HG03439 (cell line): ENCODE measurements around the gene KAT6B.
"Not testable (repeated sequence)": the region's sequence is repeated elsewhere in the genome, so short reads cannot be mapped to it uniquely, and the experiment has no call there.

Experiments
- ATAC-seq: cut with Tn5 transposase; IDR thresholded peaks from one replicate; pipeline ENCODE4 v1.9.1; 2021; ENCODE audit warnings: mild to moderate bottlenecking, moderate library complexity; ENCODE audit not compliant: unreplicated experiment

Gene KAT6B

DNA sequence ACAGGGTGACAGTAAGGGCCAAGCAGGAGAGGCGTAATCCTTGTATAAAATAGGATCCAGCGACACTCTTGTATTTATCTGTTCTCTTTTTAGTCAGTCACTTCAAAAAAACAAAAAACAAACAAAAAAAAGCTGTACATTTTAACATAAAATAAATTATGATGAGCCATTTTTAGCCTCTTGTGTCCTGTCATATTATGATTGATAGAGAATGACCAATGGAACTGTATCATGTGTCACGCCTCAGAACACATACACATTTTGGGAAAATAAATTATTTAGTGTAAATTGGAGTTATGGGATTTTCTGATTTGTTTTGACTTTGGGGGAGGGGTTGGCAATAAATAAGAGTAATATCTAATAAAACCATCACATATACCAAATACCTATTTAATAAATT is 205.7 kb downstream of the KAT6B start:
- no peak for ATAC-seq

DNA sequence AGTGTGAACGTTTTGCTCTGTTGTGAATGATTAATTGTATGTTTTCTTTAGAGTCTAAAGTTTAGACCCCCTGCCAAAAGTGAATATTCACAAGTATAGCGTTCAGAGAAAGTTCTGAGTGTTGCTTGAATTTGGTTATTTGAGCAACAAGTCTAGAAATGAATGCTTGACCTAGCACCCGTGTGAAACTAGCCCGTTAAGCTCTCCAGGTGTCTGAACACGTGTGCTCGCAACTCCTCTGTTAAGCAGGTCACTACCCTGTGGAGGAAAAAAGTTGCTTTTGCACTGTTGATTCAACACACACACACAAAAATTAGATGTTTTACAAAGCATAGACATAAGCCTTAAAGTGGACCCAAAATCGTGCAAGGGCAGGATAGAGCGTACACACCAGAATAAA is 206.4 kb downstream of the KAT6B start:
- no peak for ATAC-seq

DNA sequence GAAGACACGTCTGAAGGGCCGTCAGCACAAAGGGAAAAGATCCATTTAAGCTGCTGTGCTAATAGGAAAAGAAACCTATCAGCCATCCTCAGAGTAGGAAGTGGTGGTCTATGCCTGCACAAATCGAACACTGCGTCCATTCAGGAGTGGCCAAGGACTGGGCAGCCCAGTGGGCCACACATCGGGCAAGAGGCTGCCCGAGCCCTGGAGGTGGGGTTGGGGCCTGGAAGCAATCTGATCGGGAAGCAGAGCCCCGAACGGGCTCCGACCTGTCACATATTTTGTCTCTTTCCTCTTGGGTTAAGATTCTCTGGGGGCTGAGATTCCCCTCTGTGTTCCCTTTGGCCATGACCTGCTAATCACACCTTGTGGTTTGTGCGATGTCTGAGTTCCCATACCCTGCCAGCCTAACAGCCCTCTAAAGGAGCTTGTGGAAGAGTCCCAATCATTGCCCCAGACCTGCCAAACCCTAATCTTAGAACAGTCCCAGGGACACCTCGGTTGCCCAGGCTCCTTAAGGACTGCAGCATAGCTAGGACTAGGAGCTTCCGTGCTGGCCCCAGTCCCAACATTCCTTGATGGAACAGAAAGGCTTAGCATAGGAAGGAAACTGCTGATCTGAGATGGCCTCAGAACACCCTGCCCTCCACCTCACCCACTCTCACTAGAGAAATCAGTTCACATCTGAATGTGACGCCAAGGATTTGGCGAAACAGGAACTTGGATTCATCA is 207.2 kb downstream of the KAT6B start:
- no peak for ATAC-seq

DNA sequence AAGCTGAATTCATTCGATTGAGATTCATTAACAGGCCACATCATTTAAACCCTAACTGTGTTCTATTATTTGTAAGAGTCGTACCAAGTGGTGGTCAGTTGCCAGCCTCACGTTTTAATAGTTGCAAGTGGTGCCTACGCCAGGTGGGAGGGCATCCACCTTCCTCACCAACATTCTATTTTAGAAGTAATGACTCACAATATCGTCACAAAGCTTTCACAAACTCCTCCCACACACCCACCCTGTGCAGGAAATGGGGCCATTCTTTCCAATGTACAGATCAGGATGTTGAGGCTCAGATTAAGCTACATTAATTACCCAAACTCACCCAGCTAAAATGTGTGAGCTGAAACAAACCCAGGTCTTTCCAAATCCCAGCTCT is 207.7 kb downstream of the KAT6B start:
- no peak for ATAC-seq

DNA sequence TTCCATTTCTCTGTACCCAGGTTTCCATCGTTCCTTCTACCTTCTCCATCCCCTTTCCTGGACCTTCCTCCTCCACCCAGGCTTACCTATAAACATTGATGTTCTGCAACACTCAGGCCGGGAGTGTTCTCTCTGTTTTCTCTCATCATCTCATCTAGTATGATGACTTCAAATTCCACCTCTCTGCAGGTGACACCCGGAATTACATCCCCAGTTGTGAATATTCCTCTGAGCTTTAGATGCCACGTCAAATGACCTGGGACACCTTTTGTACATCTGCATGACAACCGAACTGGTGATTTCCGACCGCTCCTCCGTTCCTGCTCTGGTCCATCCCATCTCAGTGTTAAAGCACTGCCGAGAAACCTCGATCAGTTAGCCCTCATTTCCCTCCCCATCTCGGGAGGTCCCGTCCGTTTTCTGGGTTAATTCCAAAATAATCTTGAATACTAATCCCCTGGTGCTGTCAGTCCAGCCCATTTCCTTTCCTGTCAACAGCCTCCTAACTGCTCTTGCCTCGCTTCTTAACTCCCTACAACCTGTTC is 208.4 kb downstream of the KAT6B start:
- no peak for ATAC-seq

DNA sequence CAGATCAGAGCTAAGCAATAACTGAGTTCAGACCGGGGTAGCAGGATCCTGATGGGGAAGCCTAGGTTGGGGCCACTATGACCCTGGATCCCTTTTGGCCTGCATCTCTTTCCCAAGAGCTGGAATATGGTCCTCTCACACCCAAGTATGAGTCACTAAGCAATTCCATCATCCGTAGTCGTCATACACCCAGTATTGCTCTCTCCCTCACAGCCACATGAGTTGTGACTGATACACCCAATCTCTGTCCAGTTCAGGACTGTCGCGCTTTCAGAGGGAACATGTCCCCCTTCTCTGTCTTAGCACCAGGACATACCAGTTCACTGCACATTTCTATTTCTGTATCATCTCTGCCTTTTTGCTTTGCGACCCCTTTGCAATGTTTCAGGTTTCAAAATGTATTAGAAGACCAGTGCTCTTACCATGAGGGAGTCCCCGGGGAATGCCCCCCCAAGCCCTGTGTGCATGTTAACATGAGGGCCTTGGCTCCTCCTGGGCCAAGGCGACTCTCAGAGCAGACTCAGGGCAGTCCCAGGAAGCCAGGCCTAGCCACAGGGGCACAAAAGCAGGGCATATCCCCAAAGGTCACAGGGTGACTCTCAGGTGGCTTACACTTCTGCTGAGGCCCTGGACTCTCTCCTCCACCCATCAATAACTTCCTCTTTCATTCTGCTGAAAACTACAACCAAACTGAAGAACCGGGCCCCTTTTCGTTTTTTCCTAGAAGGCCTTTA is 209.7 kb downstream of the KAT6B start:
- no peak for ATAC-seq

DNA sequence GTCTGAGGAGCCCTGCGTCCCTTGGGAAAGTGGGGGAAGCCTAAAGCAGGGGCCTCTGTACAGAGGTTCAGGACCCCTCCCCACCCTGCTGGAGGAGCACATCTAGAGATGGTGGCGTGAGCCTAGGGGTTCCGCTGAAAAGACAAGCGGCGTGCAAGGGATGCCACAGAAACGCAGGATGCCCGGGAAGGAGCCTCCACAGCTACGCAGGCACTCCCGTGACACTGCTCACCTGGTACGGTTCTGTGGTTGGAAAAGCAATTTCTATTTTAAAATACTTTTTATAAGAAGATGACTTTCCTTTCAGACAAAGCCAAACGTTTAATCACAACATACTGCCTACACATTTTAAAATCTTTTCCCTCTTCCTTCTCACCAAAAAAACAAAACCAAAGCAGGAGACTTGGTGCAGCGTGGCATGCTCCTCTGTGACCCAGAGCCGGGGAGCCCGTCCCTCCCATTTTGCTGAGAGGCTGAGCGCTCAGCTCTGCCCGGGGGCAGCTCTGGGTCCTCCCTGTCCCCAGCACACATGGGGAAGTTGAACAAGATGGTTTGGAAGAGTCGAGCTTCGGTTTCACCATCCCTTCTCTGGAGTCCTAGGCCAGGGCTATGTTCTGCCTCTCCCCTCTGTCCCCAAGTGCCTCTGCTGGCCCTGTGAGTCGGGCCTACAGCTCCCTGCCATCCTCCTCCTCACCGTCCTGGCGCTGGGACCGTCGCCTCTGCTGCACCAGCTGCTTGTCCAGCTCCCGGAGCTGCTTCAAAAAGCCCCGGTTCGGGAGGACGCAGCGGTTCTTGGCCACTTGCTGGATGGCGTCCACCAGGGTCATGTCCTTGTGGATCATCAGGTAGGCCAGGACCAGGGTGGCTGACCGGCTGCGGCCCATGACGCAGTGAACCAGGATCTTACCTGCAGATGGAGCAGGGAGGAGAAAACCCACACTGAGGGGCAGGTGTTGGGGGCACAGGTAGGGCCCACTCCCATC is 211.1 kb downstream of the KAT6B start:
- ATAC-seq, result no peak

DNA sequence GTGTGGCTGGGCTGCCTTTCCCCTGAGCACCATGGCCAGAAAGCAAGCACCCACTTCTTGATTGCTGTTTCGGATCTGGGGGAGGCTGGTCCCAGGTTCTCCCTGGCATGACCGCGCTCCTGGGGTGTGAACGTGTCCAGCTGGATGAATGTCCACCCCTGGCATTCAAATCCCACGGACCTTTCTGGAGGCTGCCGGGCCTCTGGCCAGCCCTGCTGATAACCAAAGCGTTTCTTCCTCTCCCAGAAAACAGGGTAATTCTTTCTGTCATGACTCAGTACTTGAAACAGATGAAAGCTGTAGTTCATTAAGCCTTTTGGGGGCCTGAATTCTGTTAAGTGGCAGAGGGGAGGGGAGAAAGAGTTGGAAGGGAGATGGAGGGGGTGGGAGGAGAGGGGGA is 211.9 kb downstream of the KAT6B start:
- ATAC-seq, result no peak

DNA sequence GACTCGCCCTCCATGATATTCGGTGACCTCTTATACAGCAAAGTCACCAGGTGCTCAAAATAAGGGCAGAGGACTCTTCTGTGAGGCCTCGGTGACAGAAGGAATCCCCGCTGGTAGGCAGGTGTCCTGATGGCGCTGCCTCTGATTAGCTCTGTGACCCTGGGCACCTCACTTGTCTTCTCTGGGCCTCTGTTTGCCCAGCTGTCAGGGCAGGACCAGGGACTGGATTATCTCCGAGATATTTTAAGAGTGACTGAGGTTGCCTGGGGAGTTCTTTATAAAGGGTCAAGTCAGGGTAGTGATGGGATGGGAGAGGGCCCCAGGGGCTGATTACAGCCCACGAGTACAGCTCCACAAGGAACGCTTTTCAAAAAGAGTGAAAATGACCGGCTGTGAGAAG is 214.2 kb downstream of the KAT6B start:
- no peak for ATAC-seq

DNA sequence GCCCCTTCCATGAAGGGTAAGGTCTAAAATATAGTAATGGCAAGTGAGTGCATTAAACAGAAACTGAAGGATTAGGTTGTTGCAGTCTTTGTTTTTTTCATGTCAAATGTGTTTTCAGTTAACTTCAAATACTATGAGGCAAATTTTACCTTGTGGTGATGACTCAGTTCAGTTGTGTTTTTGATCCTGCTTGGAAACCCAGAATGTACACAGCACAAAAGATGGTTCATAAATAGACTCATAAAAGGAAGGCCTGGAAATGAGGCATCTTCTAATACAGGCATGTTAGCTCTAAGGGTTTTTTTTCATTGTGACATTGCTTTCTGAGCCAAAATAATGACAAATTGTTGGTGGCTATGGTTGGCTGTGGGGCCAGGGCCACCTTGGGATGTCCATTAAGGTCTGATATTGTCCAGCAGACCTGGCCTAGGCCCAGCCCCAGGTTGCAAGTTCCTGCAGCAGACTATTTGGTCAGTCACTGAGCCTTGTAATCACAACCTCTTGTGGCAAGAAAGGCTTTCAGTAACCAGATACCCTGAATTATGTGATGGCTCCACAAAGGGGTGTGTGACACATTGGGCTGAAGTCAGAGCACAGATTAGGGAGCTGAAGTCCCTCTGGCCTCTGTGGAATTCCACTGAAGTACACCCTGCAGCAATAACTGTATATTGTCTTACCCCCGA is 216.0 kb downstream of the KAT6B start:
- ATAC-seq, result no peak

DNA sequence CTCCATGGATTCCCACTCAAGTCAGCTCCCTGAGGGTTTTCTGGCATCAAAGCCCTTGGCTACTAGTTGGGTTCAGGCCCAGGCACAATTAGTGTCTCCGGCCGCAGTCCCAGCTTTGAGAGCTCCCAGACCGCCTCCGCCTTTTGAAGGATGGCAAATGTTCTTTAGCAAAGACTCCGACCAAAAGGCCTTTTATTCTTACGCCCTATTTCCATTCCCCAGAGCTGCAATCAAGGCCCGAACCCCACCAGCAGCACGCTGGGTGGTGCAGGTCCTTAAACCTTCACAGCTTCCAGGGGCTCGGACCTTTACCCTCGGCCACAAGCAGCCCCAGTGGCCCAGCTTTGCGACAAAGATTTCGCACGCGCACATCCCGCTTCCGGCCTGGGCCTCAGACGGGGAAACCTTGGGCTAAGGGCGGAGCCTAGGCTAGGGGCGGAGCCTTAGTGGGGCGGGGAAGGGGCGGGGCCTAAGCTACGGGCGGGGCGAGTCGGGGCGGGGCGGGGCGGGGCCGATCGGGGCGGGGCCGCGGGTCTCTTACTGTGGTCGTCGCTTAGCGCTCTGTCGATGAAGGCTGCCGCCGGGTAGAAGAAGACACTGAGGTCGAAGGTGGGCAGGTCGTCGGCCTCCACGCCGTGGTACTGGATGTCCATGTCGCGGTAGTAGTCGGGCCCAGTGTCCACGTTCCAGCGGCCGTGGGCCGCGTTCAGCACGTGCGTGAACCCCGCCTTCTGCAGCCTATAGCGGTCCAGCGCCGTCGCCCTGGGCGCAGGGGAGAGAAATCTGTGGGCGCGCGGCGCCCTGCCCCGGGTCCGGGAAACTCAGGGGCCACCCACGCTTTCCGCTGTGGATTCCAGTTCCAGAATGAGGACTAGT is 217.1 kb downstream of the KAT6B start:
- no peak for ATAC-seq

DNA sequence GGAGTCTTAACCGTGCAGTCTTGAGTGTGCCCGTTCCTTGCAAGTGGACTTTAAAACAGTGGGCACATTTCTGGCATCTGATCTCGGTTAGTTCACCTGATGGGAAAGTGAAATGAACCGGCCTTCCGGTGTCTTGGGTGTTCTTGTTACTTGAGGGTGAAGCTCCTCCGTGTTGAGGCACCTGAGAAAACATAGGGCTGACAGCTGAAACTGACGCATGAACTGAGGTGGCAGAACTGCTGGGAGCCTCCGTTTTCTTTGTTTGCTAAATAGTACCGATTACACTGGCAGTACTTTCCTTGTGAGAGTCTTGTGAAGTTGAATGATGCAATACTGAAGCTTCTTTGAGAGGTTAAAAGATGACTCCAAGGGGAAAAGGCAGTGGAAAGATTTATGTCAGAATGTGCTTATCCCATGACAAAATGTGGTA is 222.3 kb downstream of the KAT6B start:
- no peak for ATAC-seq

DNA sequence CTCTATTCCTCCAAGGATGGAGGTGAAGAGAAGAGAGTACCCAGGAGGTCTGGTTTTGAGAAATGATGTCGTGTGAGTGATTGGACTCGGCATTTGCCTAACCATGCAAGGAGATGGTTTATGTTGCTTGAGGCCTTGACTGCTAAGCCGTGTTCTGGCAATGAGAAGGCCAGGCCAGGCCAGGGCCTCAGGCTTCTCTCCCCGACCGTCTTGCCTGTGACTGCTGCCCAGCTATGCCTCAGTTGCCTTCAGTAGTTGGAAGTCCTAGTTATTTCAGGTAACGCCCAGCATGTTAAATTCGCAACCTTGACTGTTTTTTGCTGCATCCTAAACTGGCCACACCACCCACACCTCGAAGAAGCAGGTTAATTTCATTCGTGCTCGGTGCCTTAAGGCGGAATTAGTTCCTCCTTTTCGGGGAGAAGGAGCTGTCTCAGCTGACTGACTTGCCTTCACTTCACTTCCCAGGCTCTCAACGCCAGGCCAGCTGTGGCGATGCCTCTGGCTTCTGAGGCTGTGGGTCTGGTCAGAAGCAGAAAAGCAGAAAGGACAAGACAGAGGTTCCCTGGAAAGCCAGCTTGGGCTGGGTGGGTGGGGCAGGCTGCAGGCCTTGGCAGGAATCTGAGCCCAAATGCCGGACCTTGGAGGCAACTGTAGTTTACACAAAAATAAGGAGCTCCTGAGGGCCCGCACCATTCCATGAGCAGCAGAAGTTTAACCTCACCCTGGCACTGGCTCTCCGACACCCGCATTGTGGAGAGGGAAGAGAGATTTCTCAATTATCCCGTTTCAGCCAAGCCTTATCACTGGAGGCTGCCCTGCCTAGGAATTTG is 223.1 kb downstream of the KAT6B start:
- ATAC-seq, result no peak

DNA sequence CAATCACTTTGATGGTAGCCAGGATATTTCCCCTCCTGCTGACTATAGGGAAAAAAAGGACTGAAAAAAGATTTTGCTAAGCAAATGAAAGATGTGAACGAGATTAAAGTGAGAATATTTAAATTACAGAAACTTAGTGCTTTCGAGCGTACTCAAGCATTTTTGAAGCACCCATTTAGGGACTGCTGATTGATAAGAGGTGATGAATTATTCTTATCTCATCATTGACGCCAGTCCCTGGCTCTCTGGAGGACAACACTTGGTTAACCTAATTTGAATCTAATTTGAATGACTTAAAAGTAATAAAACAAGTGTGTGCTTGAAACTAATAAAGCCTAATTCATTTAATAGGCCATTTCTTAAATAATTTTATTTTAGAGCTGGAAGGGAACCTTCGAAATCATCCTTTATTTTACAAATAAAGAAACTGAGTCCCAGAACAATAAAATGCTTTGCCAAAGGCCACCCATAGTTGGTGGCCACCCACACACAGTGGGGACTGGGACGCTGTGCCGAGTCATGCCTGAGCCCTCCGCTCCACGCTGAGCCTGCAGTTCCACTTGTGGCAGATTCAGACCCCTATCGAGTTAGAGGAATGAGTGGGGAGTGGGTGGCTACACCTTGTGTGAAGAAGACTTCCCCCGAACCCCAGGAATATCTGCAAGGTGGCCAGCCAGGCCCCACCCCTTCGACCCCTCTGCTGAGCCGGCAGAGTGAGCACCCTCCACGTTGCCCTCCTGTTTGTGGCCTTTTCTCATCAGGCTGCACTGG is 223.9 kb downstream of the KAT6B start:
- no peak for ATAC-seq

DNA sequence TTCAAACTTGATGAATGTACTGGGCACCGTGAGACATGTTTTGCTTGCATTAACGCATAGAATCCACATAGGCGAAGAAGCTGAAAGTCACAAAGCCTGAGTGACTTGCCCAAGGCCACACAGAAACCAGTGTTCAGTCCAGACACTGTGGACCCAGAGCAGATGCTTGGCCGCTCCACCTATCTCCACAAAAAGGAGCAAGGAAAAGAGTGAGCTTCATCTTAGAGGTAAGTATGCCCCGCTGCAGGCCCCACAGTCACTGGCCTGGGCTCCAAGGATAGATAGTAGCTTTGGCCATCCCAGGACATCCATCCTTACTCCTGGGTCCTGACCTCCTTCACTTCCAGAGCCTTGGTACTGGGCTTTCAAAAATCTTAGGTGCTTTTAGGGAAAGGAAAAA is 224.9 kb downstream of the KAT6B start:
- no peak for ATAC-seq

DNA sequence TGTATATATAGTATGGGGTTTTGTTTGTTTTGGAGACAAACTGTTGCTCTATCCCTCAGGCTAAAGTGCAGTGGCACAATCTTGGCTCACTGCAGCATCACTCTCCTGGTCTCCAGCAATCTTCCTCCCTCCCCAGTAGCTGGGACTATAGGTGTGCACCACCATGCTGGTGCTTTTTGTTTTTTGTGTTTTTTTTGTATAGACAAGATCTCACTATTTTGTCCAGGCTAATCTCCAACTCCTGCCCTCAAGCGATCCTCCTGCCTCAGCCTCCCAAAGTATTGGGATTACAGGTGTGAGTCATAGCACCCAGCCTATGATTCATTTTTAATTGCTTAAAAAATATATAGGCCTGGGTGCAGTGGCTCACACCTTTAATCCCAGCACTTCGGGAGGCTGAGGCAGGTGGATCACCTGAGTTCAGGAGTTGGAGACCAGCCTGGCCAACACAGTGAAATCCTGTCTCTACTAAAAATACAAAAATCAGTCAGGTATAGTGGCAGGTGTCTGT is 229.6 kb downstream of the KAT6B start:
- not testable (repeated sequence) for ATAC-seq

DNA sequence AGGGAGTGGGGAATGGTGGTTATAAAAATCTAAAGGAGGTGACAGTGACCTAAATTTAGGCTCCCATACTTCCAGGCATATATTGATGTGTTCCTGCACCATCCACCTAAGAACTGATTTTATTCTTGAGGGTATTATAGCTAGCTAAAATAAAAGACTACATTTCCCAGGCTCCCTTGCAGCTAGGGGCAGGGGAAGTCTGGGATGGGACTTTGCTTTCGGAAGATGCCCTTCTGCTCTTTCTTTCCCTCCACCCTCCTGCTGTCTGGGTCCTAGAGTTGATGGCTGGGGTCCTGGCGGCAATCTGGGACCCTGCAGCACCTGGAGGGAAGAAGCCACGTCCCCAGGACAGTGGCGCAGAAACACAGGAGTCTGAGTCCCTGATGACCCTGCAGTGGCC is 231.3 kb downstream of the KAT6B start:
- no peak for ATAC-seq

DNA sequence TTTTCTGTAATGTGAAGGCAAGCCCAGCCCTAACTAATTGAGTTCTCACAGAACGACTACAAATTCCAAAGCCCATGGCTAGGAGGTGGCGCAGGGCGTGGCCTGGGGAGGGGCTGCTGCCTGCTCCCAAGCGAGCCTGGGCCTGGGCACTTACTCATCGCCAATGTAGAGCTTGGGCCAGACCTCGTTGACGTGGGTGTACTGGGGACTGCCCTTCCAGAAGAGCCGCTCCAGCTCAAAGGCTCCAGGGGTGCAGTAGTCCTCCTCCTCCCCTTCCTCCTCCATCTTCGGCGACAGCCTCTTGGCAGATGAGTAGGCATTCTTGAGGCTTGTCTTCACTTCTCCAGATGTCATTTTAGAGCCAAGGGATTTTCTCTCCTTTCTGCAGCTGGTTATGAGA is 231.8 kb downstream of the KAT6B start:
- no peak for ATAC-seq
